Osteoblast (primary cell): ENCODE measurements around the gene ALPK1. TPM values are rescaled to one million over a fixed set of nuclear protein-coding genes. Genes with fewer than 3 reads are reported as not detected.

ENCODE experiments used
- DNase-seq: peaks from one replicate; pipeline ENCODE4 v3.0.0; 2011; ENCODE audit warnings: low spot score, mixed read lengths; ENCODE audit not compliant: insufficient read length; ENCODE audit errors: missing footprints
- H2AFZ ChIP-seq: 2 replicates; pipeline ENCODE4 v1.6.0; 2011; ENCODE audit warnings: mild to moderate bottlenecking, low read length
- H3K27ac ChIP-seq: 2 replicates; pipeline ENCODE4 v1.5.1; 2011; ENCODE audit warnings: mild to moderate bottlenecking, low read depth, low read length, moderate library complexity
- H3K27me3 ChIP-seq: 2 replicates; pipeline ENCODE4 v1.6.0; 2012; ENCODE audit warnings: mild to moderate bottlenecking, control low read depth, inconsistent platforms, low read length, moderate library complexity; ENCODE audit not compliant: insufficient read depth
- H3K36me3 ChIP-seq: 2 replicates; pipeline ENCODE4 v1.5.1; 2011; ENCODE audit warnings: mild to moderate bottlenecking, low read length, control low read depth, moderate library complexity; ENCODE audit not compliant: insufficient read depth
- H3K4me1 ChIP-seq: 2 replicates; pipeline ENCODE4 v1.5.1; 2011; ENCODE audit warnings: mild to moderate bottlenecking, low read length, control low read depth, moderate library complexity; ENCODE audit not compliant: insufficient read depth
- H3K4me2 ChIP-seq: 2 replicates; pipeline ENCODE4 v1.6.0; 2011; ENCODE audit warnings: mild to moderate bottlenecking, low read length; ENCODE audit not compliant: insufficient read depth
- H3K4me3 ChIP-seq: fragments of 200-600 bp; sonication (generic); 3 replicates; pipeline ENCODE4 v1.5.1; 2012; ENCODE audit warnings: mild to moderate bottlenecking, low read length, inconsistent platforms; ENCODE audit not compliant: insufficient read depth
- H3K79me2 ChIP-seq: 2 replicates; pipeline ENCODE4 v1.6.0; 2012; ENCODE audit warnings: mild to moderate bottlenecking, low read length, control low read depth, inconsistent platforms; ENCODE audit not compliant: insufficient read depth
- H3K9me3 ChIP-seq: 2 replicates; pipeline ENCODE4 v1.5.1; 2011; ENCODE audit warnings: low read depth, low read length, control low read depth
- H4K20me1 ChIP-seq: 2 replicates; pipeline ENCODE4 v1.6.0; 2012; ENCODE audit warnings: mild to moderate bottlenecking, low read length, control low read depth; ENCODE audit not compliant: insufficient read depth
- total RNA-seq: library from RNA; depleted of rRNA; stranded (reverse); fragments of >200 nt; gene quantifications from 2 replicates; pipeline ENCODE4 v1.2.3, GENCODE V29; 2012
- TF ChIP-seq, protein P1 (sequence below): IDR thresholded peaks from 2 replicates; pipeline ENCODE4 v1.5.1; 2011; ENCODE audit warnings: mild to moderate bottlenecking, low read depth, low read length, moderate library complexity; ENCODE audit errors: extremely low read depth

ALPK1 gene
- total RNA-seq, 1 donor = 39.8 TPM

DNA sequence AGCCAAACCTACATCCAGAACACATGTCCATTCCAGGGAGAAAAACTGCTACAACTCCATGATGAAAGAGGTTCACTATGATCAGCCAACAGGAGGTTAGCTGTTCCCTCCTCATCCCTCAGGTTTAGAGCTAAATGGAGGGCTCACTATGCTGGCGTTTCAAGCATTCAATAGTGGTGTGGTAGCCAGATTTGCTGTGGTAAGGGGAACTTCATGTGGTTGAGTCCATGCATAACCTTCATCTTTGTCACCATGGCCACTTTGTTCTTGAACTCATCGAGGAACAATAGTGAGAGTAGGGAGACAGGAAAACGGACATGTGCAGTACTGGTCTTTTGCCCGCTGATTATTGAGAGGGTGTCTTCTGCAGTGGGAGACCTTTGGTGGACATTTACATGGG lies 33.8 kb downstream of the ALPK1 start:
- H3K27me3 ChIP-seq = no peaks in the 10 kb centered on the region
- no peak overlapping the region for H2AFZ ChIP-seq
- H3K4me1 ChIP-seq = no peaks in the 10 kb centered on the region
- no peak for DNase-seq
- H3K79me2 ChIP-seq = no peaks in the 10 kb centered on the region
- no peak overlapping the region for H3K4me2 ChIP-seq
- H4K20me1 ChIP-seq = no peaks in the 10 kb centered on the region
- no peak overlapping the region for H3K4me3 ChIP-seq
- H3K9me3 ChIP-seq = no peaks in the 10 kb centered on the region
- TF ChIP-seq, protein P1, sequence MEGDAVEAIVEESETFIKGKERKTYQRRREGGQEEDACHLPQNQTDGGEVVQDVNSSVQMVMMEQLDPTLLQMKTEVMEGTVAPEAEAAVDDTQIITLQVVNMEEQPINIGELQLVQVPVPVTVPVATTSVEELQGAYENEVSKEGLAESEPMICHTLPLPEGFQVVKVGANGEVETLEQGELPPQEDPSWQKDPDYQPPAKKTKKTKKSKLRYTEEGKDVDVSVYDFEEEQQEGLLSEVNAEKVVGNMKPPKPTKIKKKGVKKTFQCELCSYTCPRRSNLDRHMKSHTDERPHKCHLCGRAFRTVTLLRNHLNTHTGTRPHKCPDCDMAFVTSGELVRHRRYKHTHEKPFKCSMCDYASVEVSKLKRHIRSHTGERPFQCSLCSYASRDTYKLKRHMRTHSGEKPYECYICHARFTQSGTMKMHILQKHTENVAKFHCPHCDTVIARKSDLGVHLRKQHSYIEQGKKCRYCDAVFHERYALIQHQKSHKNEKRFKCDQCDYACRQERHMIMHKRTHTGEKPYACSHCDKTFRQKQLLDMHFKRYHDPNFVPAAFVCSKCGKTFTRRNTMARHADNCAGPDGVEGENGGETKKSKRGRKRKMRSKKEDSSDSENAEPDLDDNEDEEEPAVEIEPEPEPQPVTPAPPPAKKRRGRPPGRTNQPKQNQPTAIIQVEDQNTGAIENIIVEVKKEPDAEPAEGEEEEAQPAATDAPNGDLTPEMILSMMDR = no peak
- no peak overlapping the region for H3K27ac ChIP-seq
- H3K36me3 ChIP-seq = no peaks in the 10 kb centered on the region

DNA sequence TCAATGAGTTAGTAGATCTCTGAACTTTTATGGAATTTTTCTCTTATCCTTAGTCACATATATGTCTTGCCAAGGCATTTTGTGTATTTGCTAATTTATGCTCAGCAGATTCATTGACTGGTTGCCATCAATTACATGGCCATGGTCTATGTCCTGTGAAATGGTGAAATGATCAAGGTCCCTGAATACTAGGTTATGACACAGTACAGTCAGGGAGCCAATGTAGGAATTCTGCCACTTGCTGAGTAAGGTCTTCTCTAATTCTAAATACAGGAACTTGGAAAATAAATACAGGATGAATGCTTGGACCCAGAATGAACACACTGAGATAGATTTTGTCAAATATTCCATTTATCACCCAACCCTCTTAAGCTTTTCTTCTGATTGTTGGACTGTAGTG lies 35.2 kb downstream of the ALPK1 start:
- H3K4me1 ChIP-seq = no peaks in the 10 kb centered on the region
- no peak overlapping the region for H2AFZ ChIP-seq
- H3K36me3 ChIP-seq = no peaks in the 10 kb centered on the region
- H3K4me3 ChIP-seq = no peak overlapping the region
- H3K79me2 ChIP-seq = no peaks in the 10 kb centered on the region
- H3K4me2 ChIP-seq = no peak overlapping the region
- H3K27me3 ChIP-seq = no peaks in the 10 kb centered on the region
- no peaks in the 10 kb centered on the region for H3K9me3 ChIP-seq
- H4K20me1 ChIP-seq = no peaks in the 10 kb centered on the region
- TF ChIP-seq, protein P1 = no peak
- H3K27ac ChIP-seq = no peak overlapping the region
- no peak for DNase-seq

DNA sequence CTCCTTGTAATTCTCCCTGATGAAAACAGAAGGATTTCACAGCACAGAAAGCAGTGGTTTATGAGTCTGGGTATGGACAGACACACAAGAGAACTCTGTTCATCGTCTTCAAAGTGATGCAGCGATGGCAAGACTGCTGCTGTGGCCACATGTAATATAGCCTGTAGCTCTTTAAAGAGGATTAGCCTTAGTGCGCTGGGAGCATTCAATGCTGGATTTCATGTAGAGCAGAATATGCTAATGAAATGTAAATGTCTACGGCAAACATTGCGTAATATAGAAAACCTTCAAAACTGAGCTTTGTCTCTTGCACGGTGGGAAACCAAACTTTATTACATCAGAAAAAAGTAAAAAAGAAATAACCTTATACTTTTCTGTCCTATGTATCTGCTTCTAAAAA lies 42.9 kb downstream of the ALPK1 start:
- no peak for DNase-seq
- no peaks in the 10 kb centered on the region for H3K79me2 ChIP-seq
- no peak overlapping the region for H3K4me2 ChIP-seq
- no peaks in the 10 kb centered on the region for H3K4me1 ChIP-seq
- no peaks in the 10 kb centered on the region for H3K36me3 ChIP-seq
- no peak overlapping the region for H3K27ac ChIP-seq
- TF ChIP-seq, protein P1 = no peak
- H3K9me3 ChIP-seq = no peaks in the 10 kb centered on the region
- no peak overlapping the region for H2AFZ ChIP-seq
- no peaks in the 10 kb centered on the region for H3K27me3 ChIP-seq
- no peaks in the 10 kb centered on the region for H4K20me1 ChIP-seq
- no peak overlapping the region for H3K4me3 ChIP-seq

DNA sequence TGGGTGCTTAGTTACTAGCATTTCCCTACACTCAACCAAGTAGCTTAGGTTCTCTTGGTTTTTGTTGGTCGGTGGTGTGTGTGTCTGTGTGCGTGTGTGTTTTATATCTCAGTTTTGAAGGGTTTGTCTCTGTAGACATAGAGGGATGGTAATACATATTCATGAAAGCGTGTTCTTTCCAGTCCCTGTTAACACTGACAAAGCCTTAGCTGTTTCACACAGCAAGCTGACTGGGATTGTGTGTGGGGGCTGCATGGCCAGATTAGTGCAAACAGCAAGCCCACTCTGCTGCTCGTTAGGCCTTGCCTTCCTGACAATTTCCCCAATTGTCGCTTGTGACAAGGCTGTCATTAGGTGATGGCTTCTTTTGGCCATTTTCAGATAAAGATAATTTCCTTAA lies 43.9 kb downstream of the ALPK1 start:
- Histone ChIP-seq H3K4me3 (no peak overlapping the region), H3K27ac (no peak overlapping the region), H3K9me3 (no peaks in the 10 kb centered on the region), H3K79me2 (no peaks in the 10 kb centered on the region), H3K27me3 (no peaks in the 10 kb centered on the region), H4K20me1 (no peaks in the 10 kb centered on the region), H2AFZ (no peak overlapping the region), H3K36me3 (no peaks in the 10 kb centered on the region), H3K4me2 (no peak overlapping the region), H3K4me1 (no peaks in the 10 kb centered on the region)
- TF ChIP-seq, protein P1 = no peak
- DNase-seq = no peak
